GM12874 (cell line): Measurements from ENCODE around the gene THSD4.

Experiments
- TF ChIP-seq, protein P1 (sequence below): IDR thresholded peaks from 2 replicates; pipeline ENCODE4 v1.5.1; 2011; ENCODE audit warnings: low read depth, mild to moderate bottlenecking, control low read depth, low read length, moderate library complexity; ENCODE audit not compliant: insufficient read depth

The THSD4 gene

DNA sequence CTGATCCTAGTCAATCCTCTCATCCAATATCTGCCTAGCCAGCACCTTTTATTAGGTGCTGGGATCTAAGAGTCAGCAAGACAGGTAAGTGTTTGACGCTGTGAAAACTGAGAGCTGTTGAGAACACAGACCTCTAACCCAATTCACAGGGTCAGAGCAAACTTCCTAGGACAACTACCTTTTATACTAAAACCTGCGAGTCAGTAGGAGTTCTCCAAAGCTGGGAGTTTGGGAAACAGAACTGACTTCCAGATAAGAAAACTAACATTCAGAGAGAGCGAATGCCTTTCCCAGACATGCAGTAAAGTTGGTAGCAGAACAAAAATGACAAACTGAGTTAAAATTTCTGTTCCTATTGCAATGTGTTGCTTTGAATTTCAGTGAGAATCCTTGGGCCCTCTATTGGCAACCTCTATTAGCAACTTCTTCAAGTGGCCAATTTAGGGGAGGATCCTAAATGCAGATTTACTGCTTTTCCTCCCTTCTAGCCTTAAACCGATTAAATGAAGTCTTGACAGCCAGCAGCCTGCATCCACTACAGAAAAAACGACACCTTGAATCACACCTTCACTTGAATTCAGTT is 706.4 kb downstream of the THSD4 start:
- TF ChIP-seq, protein P1, sequence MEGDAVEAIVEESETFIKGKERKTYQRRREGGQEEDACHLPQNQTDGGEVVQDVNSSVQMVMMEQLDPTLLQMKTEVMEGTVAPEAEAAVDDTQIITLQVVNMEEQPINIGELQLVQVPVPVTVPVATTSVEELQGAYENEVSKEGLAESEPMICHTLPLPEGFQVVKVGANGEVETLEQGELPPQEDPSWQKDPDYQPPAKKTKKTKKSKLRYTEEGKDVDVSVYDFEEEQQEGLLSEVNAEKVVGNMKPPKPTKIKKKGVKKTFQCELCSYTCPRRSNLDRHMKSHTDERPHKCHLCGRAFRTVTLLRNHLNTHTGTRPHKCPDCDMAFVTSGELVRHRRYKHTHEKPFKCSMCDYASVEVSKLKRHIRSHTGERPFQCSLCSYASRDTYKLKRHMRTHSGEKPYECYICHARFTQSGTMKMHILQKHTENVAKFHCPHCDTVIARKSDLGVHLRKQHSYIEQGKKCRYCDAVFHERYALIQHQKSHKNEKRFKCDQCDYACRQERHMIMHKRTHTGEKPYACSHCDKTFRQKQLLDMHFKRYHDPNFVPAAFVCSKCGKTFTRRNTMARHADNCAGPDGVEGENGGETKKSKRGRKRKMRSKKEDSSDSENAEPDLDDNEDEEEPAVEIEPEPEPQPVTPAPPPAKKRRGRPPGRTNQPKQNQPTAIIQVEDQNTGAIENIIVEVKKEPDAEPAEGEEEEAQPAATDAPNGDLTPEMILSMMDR: no peak

DNA sequence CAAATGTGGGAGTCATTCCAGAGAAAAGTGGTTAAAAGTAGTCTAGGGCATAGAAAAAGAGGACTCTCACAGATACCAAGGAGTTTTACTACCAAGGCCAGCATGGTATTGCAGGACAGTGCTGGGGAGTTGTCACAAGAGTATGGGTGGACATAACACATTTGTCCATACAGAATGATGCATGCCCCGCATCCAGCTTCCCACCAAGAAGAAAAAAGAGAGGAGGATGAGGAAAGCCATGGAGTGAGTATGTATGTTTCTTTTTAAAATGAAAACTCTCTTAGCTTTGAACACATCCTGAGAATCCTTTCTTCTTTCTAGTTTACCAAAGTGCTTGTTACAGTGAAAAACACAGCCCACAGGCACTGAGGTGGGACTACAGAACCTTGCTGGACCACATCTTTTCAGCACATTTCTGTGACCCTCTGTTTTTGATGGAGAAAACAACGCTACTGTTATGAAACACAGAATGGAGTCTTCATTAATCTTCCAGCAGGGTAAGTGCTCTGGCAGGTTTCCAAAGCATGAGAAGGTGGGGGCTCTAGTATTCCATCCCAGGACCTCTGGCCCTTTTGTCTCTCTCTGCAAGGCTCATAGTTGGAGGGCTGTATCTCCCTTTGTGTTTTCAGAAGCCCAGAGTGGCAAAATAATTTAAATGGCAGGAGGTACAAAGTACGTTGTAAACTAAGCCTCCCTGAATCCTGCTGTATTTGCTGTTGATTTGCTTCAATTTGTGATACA is 707.8 kb downstream of the THSD4 start:
- TF ChIP-seq, protein P1: no peak

DNA sequence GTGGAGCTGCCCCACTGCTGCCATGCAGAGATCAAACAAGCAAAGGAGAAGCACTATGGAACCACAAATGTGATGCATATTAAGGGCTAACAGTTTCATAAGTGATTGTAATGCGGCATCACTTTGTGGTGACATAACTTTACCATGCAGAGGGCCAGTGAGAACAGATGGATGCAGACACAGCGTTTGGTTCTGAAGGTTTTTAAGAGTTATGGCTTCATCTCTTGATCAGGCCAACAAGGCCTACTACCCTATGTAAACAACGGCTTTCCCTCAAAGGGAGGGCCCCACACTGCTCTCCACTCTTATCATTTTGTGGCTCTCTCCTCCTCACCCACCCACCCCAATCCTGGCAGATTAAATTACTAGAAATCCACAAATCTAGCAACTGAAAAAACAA is 708.5 kb downstream of the THSD4 start:
- TF ChIP-seq, protein P1: no peak

DNA sequence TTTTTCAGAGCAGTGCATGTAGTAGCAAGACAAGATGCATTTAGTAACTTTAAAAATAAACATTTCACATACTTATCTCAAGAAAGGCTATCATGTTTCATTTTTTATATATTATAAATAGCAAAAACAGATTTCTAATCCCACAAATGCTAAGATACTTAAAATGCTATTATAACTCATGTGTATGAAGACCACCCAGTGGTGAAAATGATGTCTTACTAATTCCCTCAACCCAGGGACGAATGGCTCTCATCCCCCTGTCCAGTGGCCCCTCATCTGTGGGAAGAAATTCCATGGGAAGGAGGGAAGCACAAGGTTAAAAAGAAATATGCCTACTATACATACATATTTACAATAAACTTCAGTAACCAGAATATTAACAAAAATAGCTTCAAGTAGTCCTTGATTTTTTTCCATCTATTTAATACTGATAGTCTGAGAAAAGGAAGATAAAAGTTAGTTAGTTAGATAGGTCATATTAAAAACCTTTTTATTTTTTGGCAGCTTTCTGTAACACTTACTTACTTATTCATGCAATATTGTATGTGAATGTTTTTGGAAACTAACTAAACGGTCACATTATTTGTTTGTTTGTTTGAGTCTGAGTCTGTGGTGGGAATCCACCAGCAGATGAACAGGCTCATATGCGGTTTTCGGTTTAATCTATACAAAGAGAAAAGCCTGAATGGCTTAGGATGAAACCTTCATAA is 709.9 kb downstream of the THSD4 start:
- TF ChIP-seq, protein P1: no peak

DNA sequence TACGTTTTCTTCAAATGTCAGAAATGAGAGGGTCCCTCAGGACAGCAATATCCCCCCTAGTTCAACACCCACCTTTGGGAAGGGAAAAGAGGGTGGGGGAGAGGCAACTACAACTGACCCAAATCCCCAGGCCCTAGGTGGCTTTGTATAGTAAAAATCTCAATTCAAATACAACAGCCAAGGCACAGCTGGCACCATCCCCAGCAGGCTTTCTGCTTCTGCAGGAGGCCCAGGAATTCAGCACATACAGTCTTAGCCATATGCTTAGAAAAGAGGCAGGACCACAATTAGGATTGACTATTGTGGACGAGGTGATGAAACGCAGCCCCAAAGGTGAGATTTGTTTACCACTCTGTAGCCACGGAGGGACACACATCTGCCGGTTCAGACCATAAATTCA is 710.9 kb downstream of the THSD4 start:
- TF ChIP-seq, protein P1: no peak

DNA sequence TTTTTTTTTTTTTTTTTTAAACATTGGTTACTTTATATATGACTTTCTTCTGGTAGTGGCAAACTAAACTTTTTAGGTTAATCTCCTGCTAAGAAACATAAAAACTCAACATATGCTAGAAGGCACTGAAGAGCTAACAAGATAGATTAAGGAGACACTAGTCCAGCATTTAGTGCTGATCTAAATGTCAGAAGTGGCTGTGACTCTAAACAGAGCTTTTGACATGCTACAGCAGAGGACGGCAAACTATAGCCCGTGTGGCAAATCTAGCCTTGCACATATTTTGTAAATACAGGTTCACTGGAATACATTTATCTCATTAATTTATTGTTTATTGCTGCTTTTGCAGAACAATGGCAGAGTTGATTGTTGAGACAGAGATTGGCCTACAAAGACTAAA is 715.7 kb downstream of the THSD4 start:
- TF ChIP-seq, protein P1: no peak
